GM23338 (cell line): ENCODE data around the gene THTPA. TPM values are rescaled to one million over a fixed set of nuclear protein-coding genes. Genes with fewer than 3 reads are reported as not detected.

ENCODE experiments used
- ATAC-seq: fragments of 200-7000 bp; cut with Tn5 transposase; 3 replicates; pipeline ENCODE4 v1.9.1; 2020
- DNase-seq: peaks from one replicate; pipeline ENCODE4 v3.0.0-alpha.2; 2015; ENCODE audit warnings: low spot score
- H2AFZ ChIP-seq: fragments of 200-600 bp; sonication (generic); 2 replicates; pipeline ENCODE4 v1.8.0; 2016; ENCODE audit warnings: antibody characterized with exemption, mild to moderate bottlenecking, moderate library complexity
- H3F3A ChIP-seq: fragments of 200-600 bp; sonication (generic); replicated peaks from 2 replicates; pipeline ENCODE4 v1.8.0; 2017; ENCODE audit warnings: antibody characterized with exemption, mixed run types, low read depth
- H3K27ac ChIP-seq: fragments of 200-600 bp; sonication (generic); 2 replicates; pipeline ENCODE4 v1.6.1; 2016; ENCODE audit warnings: low read depth
- H3K27me3 ChIP-seq: fragments of 200-600 bp; sonication (generic); 2 replicates; pipeline ENCODE4 v1.8.0; 2016; ENCODE audit warnings: mild to moderate bottlenecking, mixed run types, moderate library complexity; ENCODE audit not compliant: insufficient read depth
- H3K36me3 ChIP-seq: fragments of 200-600 bp; sonication (generic); 2 replicates; pipeline ENCODE4 v1.8.0; 2016; ENCODE audit warnings: mild to moderate bottlenecking; ENCODE audit not compliant: insufficient read depth
- H3K4me1 ChIP-seq: fragments of 200-600 bp; sonication (generic); 2 replicates; pipeline ENCODE4 v1.8.0; 2016; ENCODE audit warnings: mild to moderate bottlenecking, moderate library complexity; ENCODE audit not compliant: insufficient read depth
- H3K4me2 ChIP-seq: fragments of 200-600 bp; sonication (generic); 2 replicates; pipeline ENCODE4 v1.7.1; 2017; ENCODE audit warnings: mixed run types
- H3K4me3 ChIP-seq: fragments of 200-600 bp; sonication (generic); 2 replicates; pipeline ENCODE4 v1.6.1; 2016; ENCODE audit warnings: mixed run types
- H3K79me2 ChIP-seq: fragments of 200-600 bp; sonication (generic); replicated peaks from 2 replicates; pipeline ENCODE4 v1.8.0; 2017; ENCODE audit warnings: mild to moderate bottlenecking; ENCODE audit not compliant: insufficient read depth
- H3K9me2 ChIP-seq: fragments of 200-600 bp; sonication (generic); 2 replicates; pipeline ENCODE4 v1.8.0; 2017; ENCODE audit not compliant: insufficient read depth
- H4K20me1 ChIP-seq: fragments of 200-600 bp; sonication (generic); replicated peaks from 2 replicates; pipeline ENCODE4 v1.8.0; 2017; ENCODE audit warnings: mild to moderate bottlenecking; ENCODE audit not compliant: insufficient read depth
- H3K27ac Mint-ChIP-seq: 2 replicates; pipeline ENCODE4 v1.8.0; 2020; ENCODE audit warnings: inconsistent platforms, mild to moderate bottlenecking, moderate library complexity, mixed read lengths
- H3K27me3 Mint-ChIP-seq: 3 replicates; pipeline ENCODE4 v1.8.0; 2022; ENCODE audit warnings: low read depth, mild to moderate bottlenecking, moderate library complexity, mixed read lengths, inconsistent platforms; ENCODE audit not compliant: insufficient read depth, poor library complexity
- H3K36me3 Mint-ChIP-seq: 3 replicates; pipeline ENCODE4 v1.8.0; 2021; ENCODE audit warnings: low read depth, mild to moderate bottlenecking, inconsistent platforms, moderate library complexity, mixed read lengths
- H3K4me1 Mint-ChIP-seq: 3 replicates; pipeline ENCODE4 v1.8.0; 2020; ENCODE audit warnings: mild to moderate bottlenecking, inconsistent platforms, mixed read lengths
- H3K4me3 Mint-ChIP-seq: 3 replicates; pipeline ENCODE4 v1.8.0; 2021; ENCODE audit warnings: moderate library complexity, mild to moderate bottlenecking, inconsistent platforms, mixed read lengths
- H3K9me3 Mint-ChIP-seq: 3 replicates; pipeline ENCODE4 v1.8.0; 2020; ENCODE audit warnings: moderate library complexity, mild to moderate bottlenecking, inconsistent platforms, mixed read lengths
- CREB1 ChIP-seq: fragments of 250-450 bp; sonication (Bioruptor Pico); IDR thresholded peaks from 2 replicates; pipeline ENCODE4 v1.5.0; 2020; ENCODE audit warnings: low read depth, mild to moderate bottlenecking, moderate library complexity
- ETS1 ChIP-seq: IDR thresholded peaks from 2 replicates; pipeline ENCODE4 v1.6.1; 2016; ENCODE audit warnings: antibody characterized with exemption
- EZH2 ChIP-seq: fragments of 200-600 bp; sonication (generic); IDR thresholded peaks from one replicate; pipeline ENCODE4 v1.8.0; 2017; ENCODE audit warnings: antibody characterized with exemption, mild to moderate bottlenecking, low read depth; ENCODE audit not compliant: unreplicated experiment
- EZH2phosphoT487 ChIP-seq: fragments of 200-600 bp; sonication (generic); IDR thresholded peaks from one replicate; pipeline ENCODE4 v1.8.1; 2018; ENCODE audit warnings: antibody characterized with exemption; ENCODE audit not compliant: unreplicated experiment
- JUNB ChIP-seq: IDR thresholded peaks from one replicate; pipeline ENCODE4 v1.6.1; 2016; ENCODE audit warnings: antibody characterized with exemption; ENCODE audit not compliant: unreplicated experiment
- NANOG ChIP-seq: IDR thresholded peaks from 2 replicates; pipeline ENCODE4 v1.6.1; 2016; ENCODE audit warnings: antibody characterized with exemption, borderline replicate concordance
- POLR2AphosphoS5 ChIP-seq: IDR thresholded peaks from 2 replicates; pipeline ENCODE4 v1.6.1; 2016; ENCODE audit warnings: antibody characterized with exemption, low read depth
- REST ChIP-seq: IDR thresholded peaks from one replicate; pipeline ENCODE4 v1.6.1; 2018; ENCODE audit warnings: antibody characterized with exemption; ENCODE audit not compliant: unreplicated experiment
- STAT1 ChIP-seq: IDR thresholded peaks from one replicate; pipeline ENCODE4 v1.6.1; 2016; ENCODE audit warnings: antibody characterized with exemption; ENCODE audit not compliant: unreplicated experiment
- ZNF114 ChIP-seq: fragments of 250-450 bp; sonication (Bioruptor Pico); IDR thresholded peaks from 2 replicates; pipeline ENCODE4 v1.5.0; 2020; ENCODE audit warnings: mild to moderate bottlenecking, moderate library complexity
- ZNF331 ChIP-seq: fragments of 250-450 bp; sonication (Bioruptor Pico); IDR thresholded peaks from 2 replicates; pipeline ENCODE4 v1.5.0; 2020; ENCODE audit warnings: low read depth, mild to moderate bottlenecking, moderate library complexity
- ZNF462 ChIP-seq: fragments of 250-450 bp; sonication (Bioruptor Pico); IDR thresholded peaks from 2 replicates; pipeline ENCODE4 v1.5.0; 2020; ENCODE audit warnings: mild to moderate bottlenecking, moderate library complexity
- polyA plus RNA-seq: library from polyadenylated mRNA; unstranded; fragments of >200 nt; fragmentation: Nextera tagmentation; extraction: Ambion mirVana; gene quantifications from 2 replicates; pipeline ENCODE4 v1.2.1, GENCODE V29; 2016
- total RNA-seq: library from RNA; depleted of rRNA; stranded (reverse); fragments of >200 nt; shearing (Covaris generic); gene quantifications from 2 replicates; pipeline ENCODE4 v1.2.3, GENCODE V29; 2014
- TF ChIP-seq, protein P1 (sequence below), 2 experiments: fragments of 200-600 bp in 1 of 2; sonication (generic) in 1 of 2; conservative IDR thresholded peaks; 2 replicates each; pipeline versions ENCODE4 v1.5.1 to v1.6.1; 2016 to 2017; ENCODE audit warnings: antibody characterized with exemption in 2 of 2, low read depth in 2 of 2, mild to moderate bottlenecking in 2 of 2, moderate library complexity in 1 of 2

THTPA gene
- total and polyA plus RNA-seq, 2 experiments from 2014 or later, result 8.6 to 21.3 TPM

GRCh38 chr14:23556700-23557440 is 799 bp downstream of the THTPA start:
- H3K79me2 ChIP-seq, result peaks cover 19% of the 10 kb centered on the region
- no peaks in the 10 kb centered on the region for H3K27me3 ChIP-seq
- peaks cover 41% of the 10 kb centered on the region for H3K4me1 ChIP-seq
- Mint-ChIP-seq H3K27ac (peak overlapping the region; percentile 92), H3K36me3 (peaks cover 38% of the 10 kb centered on the region), H3K4me1 (peaks cover 49% of the 10 kb centered on the region), H3K27me3 (peaks cover 15% of the 10 kb centered on the region), H3K4me3 (peak overlapping the region; percentile 92), H3K9me3 (no peaks in the 10 kb centered on the region)
- DNase-seq (no peak), ATAC-seq (peak; percentile 6)
- H3F3A ChIP-seq, result peaks cover 13% of the 10 kb centered on the region; the same call in 1 of the 2 replicates
- no peak overlapping the region; the same call in 1 of the 2 replicates for H2AFZ ChIP-seq
- peak overlapping the region; percentile 95 for H3K4me2 ChIP-seq
- TF ChIP-seq, protein P1, sequence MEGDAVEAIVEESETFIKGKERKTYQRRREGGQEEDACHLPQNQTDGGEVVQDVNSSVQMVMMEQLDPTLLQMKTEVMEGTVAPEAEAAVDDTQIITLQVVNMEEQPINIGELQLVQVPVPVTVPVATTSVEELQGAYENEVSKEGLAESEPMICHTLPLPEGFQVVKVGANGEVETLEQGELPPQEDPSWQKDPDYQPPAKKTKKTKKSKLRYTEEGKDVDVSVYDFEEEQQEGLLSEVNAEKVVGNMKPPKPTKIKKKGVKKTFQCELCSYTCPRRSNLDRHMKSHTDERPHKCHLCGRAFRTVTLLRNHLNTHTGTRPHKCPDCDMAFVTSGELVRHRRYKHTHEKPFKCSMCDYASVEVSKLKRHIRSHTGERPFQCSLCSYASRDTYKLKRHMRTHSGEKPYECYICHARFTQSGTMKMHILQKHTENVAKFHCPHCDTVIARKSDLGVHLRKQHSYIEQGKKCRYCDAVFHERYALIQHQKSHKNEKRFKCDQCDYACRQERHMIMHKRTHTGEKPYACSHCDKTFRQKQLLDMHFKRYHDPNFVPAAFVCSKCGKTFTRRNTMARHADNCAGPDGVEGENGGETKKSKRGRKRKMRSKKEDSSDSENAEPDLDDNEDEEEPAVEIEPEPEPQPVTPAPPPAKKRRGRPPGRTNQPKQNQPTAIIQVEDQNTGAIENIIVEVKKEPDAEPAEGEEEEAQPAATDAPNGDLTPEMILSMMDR (conservative IDR thresholded peaks at IDR 0.05; ENCODE audit: low read depth in 2 of 2), result no peak
- TF ChIP-seq CREB1 (no peak), REST (no peak), JUNB (no peak), ZNF331 (CRISPR knock-in tag) (no peak), EZH2 (no peak), EZH2phosphoT487 (no peak), ZNF462 (CRISPR knock-in tag) (no peak), ETS1 (no peak), ZNF114 (CRISPR knock-in tag) (no peak), POLR2AphosphoS5 (no peak), NANOG (no peak), STAT1 (no peak)
- H4K20me1 ChIP-seq, result no peaks in the 10 kb centered on the region; the same call in 1 of the 2 replicates
- no peaks in the 10 kb centered on the region; the same call in 1 of the 2 replicates for H3K36me3 ChIP-seq
- H3K4me3 ChIP-seq, result peak overlapping the region; percentile 74
- no peaks in the 10 kb centered on the region for H3K9me2 ChIP-seq
- peak overlapping the region; percentile 90 for H3K27ac ChIP-seq
